Measurements from ENCODE around the gene CSF2. TPM values are rescaled to one million over a fixed set of nuclear protein-coding genes. Genes with fewer than 3 reads are reported as not detected.
"Not testable (repeated sequence)": the region's sequence is repeated elsewhere in the genome, so short reads cannot be mapped to it uniquely, and the experiment has no call there.

Gene CSF2
- total RNA-seq, 3 donors from 2014 or later (not counting 1 experiment from before 2014, with no cell fraction given) = 0.65 to 1.2 (median 0.82) TPM

GRCh38 chr5:132122971-132123370, 49.4 kb downstream of the CSF2 start:
- not testable (repeated sequence) for H3K36me3 Mint-ChIP-seq; H3K27ac ChIP-seq (ENCODE audit: low read length)
- WGBS (ENCODE audit: insufficient coverage) = 97% methylated on average over 2 of the region's 3 CpGs

GRCh38 chr5:132123578-132123977, 50.0 kb downstream of the CSF2 start:
- H3K27me3 ChIP-seq (ENCODE audit: control insufficient read depth, insufficient read depth, low read length); H3K36me3 Mint-ChIP-seq; H3K27ac ChIP-seq (ENCODE audit: low read length); DNase-seq; H3K4me3 ChIP-seq (ENCODE audit: low read length); ATAC-seq; H3K9me3 Mint-ChIP-seq; H3K4me3 Mint-ChIP-seq; H3K9me3 ChIP-seq (ENCODE audit: control insufficient read depth, insufficient read depth, low read length); H3K27ac Mint-ChIP-seq; H3K4me1 ChIP-seq (ENCODE audit: control insufficient read depth, insufficient read depth, low read length); H3K36me3 ChIP-seq (ENCODE audit: control insufficient read depth, insufficient read depth, low read length); H3K27me3 Mint-ChIP-seq (ENCODE audit: low read depth in 2 of 2): not testable (repeated sequence)
- WGBS (ENCODE audit: insufficient coverage) = 100% methylated on average over 3 of the region's 4 CpGs
- intact Hi-C loops (cut with micrococcal nuclease) = loop anchor here (5.0 kb wide), 1 partner anchor 59 kb away; no protein-coding TSS in a partner anchor
- H3K4me1 Mint-ChIP-seq = peaks cover 7 to 24% of the 10 kb centered on the region in 2 donors

More at GRCh38 chr5:132122971-132123370, 49.4 kb downstream of the CSF2 start:
- not testable (repeated sequence) for DNase-seq; H3K9me3 ChIP-seq (ENCODE audit: control insufficient read depth, insufficient read depth, low read length); ATAC-seq; H3K9me3 Mint-ChIP-seq; H3K36me3 ChIP-seq (ENCODE audit: control insufficient read depth, insufficient read depth, low read length); H3K4me3 ChIP-seq (ENCODE audit: low read length); H3K4me3 Mint-ChIP-seq; H3K27me3 Mint-ChIP-seq (ENCODE audit: low read depth in 2 of 2); H3K4me1 ChIP-seq (ENCODE audit: control insufficient read depth, insufficient read depth, low read length); H3K27me3 ChIP-seq (ENCODE audit: control insufficient read depth, insufficient read depth, low read length); H3K27ac Mint-ChIP-seq
- intact Hi-C loops (cut with micrococcal nuclease) = loop anchor here (5.0 kb wide), 1 partner anchor 59 kb away; no protein-coding TSS in a partner anchor
- peaks cover 7 to 23% of the 10 kb centered on the region in 2 donors for H3K4me1 Mint-ChIP-seq

Other genes starting within 250 kb of the CSF2 start
- gene MEIKIN, start 128.1 kb upstream of the CSF2 start, total RNA-seq = 1 to 10 TPM in 1 of 3 donors, not detected in 2; 1.1 TPM
- gene ACSL6, start 62.1 kb upstream of the CSF2 start, total RNA-seq = 1 to 10 TPM; 2.1 to 2.2 (median 2.2) TPM
- not detected for gene IL3, start 13.1 kb upstream of the CSF2 start, total RNA-seq
- gene P4HA2, start 154.1 kb downstream of the CSF2 start, total RNA-seq = under 1 TPM in 1 of 3 donors, not detected in 2; 0.20 TPM
- gene PDLIM4, start 183.9 kb downstream of the CSF2 start, total RNA-seq = not detected
- gene SLC22A4, start 220.6 kb downstream of the CSF2 start, total RNA-seq = 1 to 10 TPM in 1 of 3 donors, under 1 TPM in 2; 0.14 to 2.3 (median 0.27) TPM

Data from natural killer cell (primary cell).